Tibial nerve (tissue), 4 donors: ENCODE data around the gene HIF1A. TPM values are rescaled to one million over a fixed set of nuclear protein-coding genes. Genes with fewer than 3 reads are reported as not detected.
A peak's percentile ranks its signal among the peaks of the same experiment; 100 is the strongest.

Experiments used
- DNase-seq, 2 donors: peaks; one replicate each; pipeline ENCODE4 v3.0.0-alpha.2; 2019; ENCODE audit warnings: low spot score in 2 of 2
- H3K27ac ChIP-seq, 4 donors: fragments of 200-600 bp; sonication (generic) in 3 of 4; one replicate each; pipeline ENCODE4 v1.5.1; 2017 to 2019; ENCODE audit warnings: mild to moderate bottlenecking in 1 of 4
- H3K27me3 ChIP-seq, 2 donors: fragments of 200-600 bp; sonication (generic) in 1 of 2; one replicate each; pipeline versions ENCODE4 v1.5.1 to v1.6.0; 2017 to 2019
- H3K36me3 ChIP-seq, 3 donors: fragments of 200-600 bp; sonication (generic); one replicate each; pipeline ENCODE4 v1.5.1; 2018 to 2019
- H3K4me1 ChIP-seq, 4 donors: fragments of 200-600 bp; sonication (generic) in 3 of 4; one replicate each; pipeline ENCODE4 v1.5.1; 2017 to 2019
- H3K4me3 ChIP-seq, 4 donors: fragments of 200-600 bp; sonication (generic) in 3 of 4; one replicate each; pipeline ENCODE4 v1.5.1; 2017 to 2019; ENCODE audit warnings: mild to moderate bottlenecking in 1 of 4, moderate library complexity in 1 of 4
- H3K9me3 ChIP-seq, 4 donors: fragments of 200-600 bp; sonication (generic) in 3 of 4; one replicate each; pipeline ENCODE4 v1.5.1; 2017 to 2019
- CTCF ChIP-seq, 5 experiments: fragments of 200-600 bp in 3 of 5; fragments of 450-650 bp in 2 of 5; sonication (generic) in 3 of 5; IDR thresholded peaks; one replicate each; pipeline ENCODE4 v1.5.1; 2016 to 2019; ENCODE audit warnings: antibody characterized with exemption in 5 of 5, mild to moderate bottlenecking in 3 of 5, moderate library complexity in 2 of 5
- EP300 ChIP-seq, 2 donors: sonication (generic); formaldehyde crosslinking; IDR thresholded peaks; one replicate each; pipeline ENCODE4 v1.6.1; 2017; ENCODE audit warnings: antibody characterized with exemption in 2 of 2, mild to moderate bottlenecking in 1 of 2
- POLR2A ChIP-seq, 2 donors: fragments of 450-650 bp; IDR thresholded peaks; one replicate each; pipeline ENCODE4 v1.6.1; 2017; ENCODE audit warnings: antibody characterized with exemption in 2 of 2, mild to moderate bottlenecking in 2 of 2, moderate library complexity in 2 of 2
- WGBS, 2 donors: methylation state at CpG; one replicate each; pipeline ENCODE4 v1.1.5; 2018; 5-methylcytosine and 5-hydroxymethylcytosine counted together
- total RNA-seq, 4 donors: library from RNA; depleted of rRNA; stranded (reverse); fragments of >200 nt; gene quantifications; one replicate each; pipeline ENCODE4 v1.1.0, GENCODE V29; 2016

The HIF1A gene
- total RNA-seq: 10 to 100 TPM; 37.9 to 80.4 (median 59.4) TPM

DNA sequence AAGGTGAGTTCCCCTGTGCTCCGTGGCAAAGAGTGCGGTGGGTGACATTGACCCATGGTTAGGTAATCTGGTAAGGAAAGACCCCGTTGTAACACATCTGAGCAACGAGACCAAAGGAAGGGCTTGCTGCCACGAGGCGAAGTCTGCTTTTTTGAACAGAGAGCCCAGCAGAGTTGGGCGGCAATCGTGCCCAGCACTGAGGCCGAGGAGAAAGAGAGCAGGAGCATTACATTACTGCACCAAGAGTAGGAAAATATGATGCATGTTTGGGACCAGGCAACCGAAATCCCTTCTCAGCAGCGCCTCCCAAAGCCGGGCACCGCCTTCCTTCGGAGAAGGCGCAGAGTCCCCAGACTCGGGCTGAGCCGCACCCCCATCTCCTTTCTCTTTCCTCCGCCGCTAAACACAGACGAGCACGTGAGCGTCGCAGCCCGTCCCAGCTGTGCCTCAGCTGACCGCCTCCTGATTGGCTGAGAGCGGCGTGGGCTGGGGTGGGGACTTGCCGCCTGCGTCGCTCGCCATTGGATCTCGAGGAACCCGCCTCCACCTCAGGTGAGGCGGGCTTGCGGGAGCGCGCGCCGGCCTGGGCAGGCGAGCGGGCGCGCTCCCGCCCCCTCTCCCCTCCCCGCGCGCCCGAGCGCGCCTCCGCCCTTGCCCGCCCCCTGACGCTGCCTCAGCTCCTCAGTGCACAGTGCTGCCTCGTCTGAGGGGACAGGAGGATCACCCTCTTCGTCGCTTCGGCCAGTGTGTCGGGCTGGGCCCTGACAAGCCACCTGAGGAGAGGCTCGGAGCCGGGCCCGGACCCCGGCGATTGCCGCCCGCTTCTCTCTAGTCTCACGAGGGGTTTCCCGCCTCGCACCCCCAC, at the start of gene HIF1A:
Gene HIF1A (plus strand): TSS at position 684 of the 865 bp plus-strand sequence. CDS start 292 bp downstream, outside the sequence.
- TF ChIP-seq EP300 (IDR thresholded peaks at IDR 0.05): peak; percentile 95 to 96
- TF ChIP-seq POLR2A (IDR thresholded peaks at IDR 0.05): peak; percentile 75 to 92
- TF ChIP-seq CTCF (IDR thresholded peaks at IDR 0.05): peak in 2 of 5 experiments; percentile 10 to 45
- peak within 1 kb of the TSS; percentile 86 to 98 (median 92) for H3K4me3 ChIP-seq
- H3K4me1 ChIP-seq: peaks cover 0 to 33% (median 11%) of the 10 kb centered on the region in 4 donors
- peak; percentile 87 to 91 for DNase-seq
- H3K36me3 ChIP-seq: no peaks in the 10 kb centered on the region
- 2% methylated on average over 27 to 53 of the region's 68 CpGs for WGBS, 2 donors
- peak within 1 kb of the TSS; percentile 95 to 98 (median 96) for H3K27ac ChIP-seq
- H3K9me3 ChIP-seq: no peaks in the 10 kb centered on the region
- H3K27me3 ChIP-seq: no peaks in the 10 kb centered on the region

GRCh38 chr14:61646366-61647116, 48.8 kb upstream of the HIF1A start:
- Histone ChIP-seq H3K27ac (no peak overlapping the region), H3K4me1 (no peaks in the 10 kb centered on the region), H3K4me3 (no peak overlapping the region), H3K36me3 (no peaks in the 10 kb centered on the region), H3K27me3 (no peaks in the 10 kb centered on the region), H3K9me3 (no peaks in the 10 kb centered on the region)
- DNase-seq: no peak
- TF ChIP-seq EP300 (IDR thresholded peaks at IDR 0.05) (no peak), POLR2A (IDR thresholded peaks at IDR 0.05) (no peak), CTCF (IDR thresholded peaks at IDR 0.05) (no peak)
- 77 to 80% methylated on average over 5 of the region's 5 CpGs for WGBS, 2 donors

DNA sequence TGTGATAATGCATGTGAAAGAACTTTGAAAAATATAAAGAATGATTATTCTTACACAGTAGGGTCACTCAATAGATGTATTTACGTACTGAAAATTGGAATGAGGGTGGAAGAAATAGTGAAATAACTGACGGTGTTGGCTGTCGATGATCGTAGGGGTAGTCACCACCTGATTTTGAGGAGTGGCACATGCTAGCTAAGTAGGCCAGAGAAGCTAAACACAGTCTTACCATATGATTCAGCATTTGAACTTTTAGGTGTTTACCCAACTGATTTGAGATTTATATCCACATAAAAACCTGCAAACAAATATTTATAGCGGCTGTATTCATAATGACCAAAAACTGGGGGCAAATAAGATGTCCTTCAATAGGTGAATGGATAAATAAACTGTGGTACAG, 47.6 kb upstream of the HIF1A start:
- TF ChIP-seq CTCF (IDR thresholded peaks at IDR 0.05): no peak
- H3K9me3 ChIP-seq: no peaks in the 10 kb centered on the region
- 91 to 95% methylated on average over 5 of the region's 5 CpGs for WGBS, 2 donors
- DNase-seq: no peak
- no peaks in the 10 kb centered on the region for H3K27me3 ChIP-seq
- no peak overlapping the region for H3K4me3 ChIP-seq
- H3K4me1 ChIP-seq: peaks cover 0 to under 1% (median 0%) of the 10 kb centered on the region in 4 donors
- H3K36me3 ChIP-seq: no peaks in the 10 kb centered on the region
- H3K27ac ChIP-seq: no peak overlapping the region

GRCh38 chr14:61648377-61648776, 46.9 kb upstream of the HIF1A start:
- no peak overlapping the region for H3K4me3 ChIP-seq
- DNase-seq: no peak
- H3K9me3 ChIP-seq: no peaks in the 10 kb centered on the region

More at GRCh38 chr14:61648377-61648776, 46.9 kb upstream of the HIF1A start:
- H3K27me3 ChIP-seq: no peaks in the 10 kb centered on the region
- no peak overlapping the region for H3K27ac ChIP-seq
- peaks cover 0 to 7% (median 0%) of the 10 kb centered on the region in 4 donors for H3K4me1 ChIP-seq
- no peaks in the 10 kb centered on the region for H3K36me3 ChIP-seq
- TF ChIP-seq CTCF (IDR thresholded peaks at IDR 0.05) (no peak), POLR2A (IDR thresholded peaks at IDR 0.05) (no peak), EP300 (IDR thresholded peaks at IDR 0.05) (no peak)
